ENCODE data around the gene OR8B4. TPM values are rescaled to one million over a fixed set of nuclear protein-coding genes. Genes with fewer than 3 reads are reported as not detected.
"Not testable (repeated sequence)": the region's sequence is repeated elsewhere in the genome, so short reads cannot be mapped to it uniquely, and the experiment has no call there.

Gene OR8B4
- total RNA-seq, 1 experiment from 2014 or later, result not detected

GRCh38 chr11:124382857-124383256, 41.8 kb downstream of the OR8B4 start:
- H3K4me2 ChIP-seq (ENCODE audit: low read length); H3K9ac ChIP-seq (ENCODE audit: low read length); H3K27ac ChIP-seq (ENCODE audit: low read depth, low read length); H4K20me1 ChIP-seq (ENCODE audit: insufficient read depth); H3K79me2 ChIP-seq (ENCODE audit: insufficient read depth, low read length); CTCF ChIA-PET; POLR2A ChIA-PET; DNase-seq (ENCODE audit: low read depth, low spot score); H2AFZ ChIP-seq (ENCODE audit: low read depth, low read length, poor library complexity, severe bottlenecking); ATAC-seq; intact Hi-C loops (cut with micrococcal nuclease); BruUV-seq (replicated peaks); RAD21 ChIA-PET (ENCODE audit: low non-redundant PET in 1 of 2, low total read pairs in 2 of 2, uncharacterized antibody in 2 of 2, unreplicated experiment in 2 of 2); H3K9me2 ChIP-seq (ENCODE audit: insufficient read depth); H3K4me1 ChIP-seq (ENCODE audit: control insufficient read depth in 1 of 2, insufficient read depth in 2 of 2, low read length in 2 of 2); H3K4me3 ChIP-seq (replicated peaks in 1 of 2; ENCODE audit: low read depth in 1 of 2, low read length in 2 of 2); H3K36me3 ChIP-seq (ENCODE audit: control insufficient read depth in 1 of 2, insufficient read depth in 2 of 2, low read length in 2 of 2); H3K9me3 ChIP-seq (ENCODE audit: control insufficient read depth in 1 of 2, insufficient read depth in 1 of 2, low read depth in 1 of 2, low read length in 2 of 2): not testable (repeated sequence)
- peaks cover 11% of the 10 kb centered on the region for H3K27me3 ChIP-seq (ENCODE audit: insufficient read depth, low read length)

GRCh38 chr11:124380585-124380984, 44.1 kb downstream of the OR8B4 start:
- no peak overlapping the region for H2AFZ ChIP-seq (ENCODE audit: low read depth, low read length, poor library complexity, severe bottlenecking)
- ChIA-PET POLR2A (no interaction called here), CTCF (no interaction called here), RAD21 (ENCODE audit: low non-redundant PET in 1 of 2, low total read pairs in 2 of 2, uncharacterized antibody in 2 of 2, unreplicated experiment in 2 of 2) (no interaction called here)
- ATAC-seq, result no peak
- no peak for DNase-seq (ENCODE audit: low read depth, low spot score)
- H3K27ac ChIP-seq (ENCODE audit: low read depth, low read length), result no peak overlapping the region
- H4K20me1 ChIP-seq (ENCODE audit: insufficient read depth), result no peaks in the 10 kb centered on the region
- no peaks in the 10 kb centered on the region for H3K9me3 ChIP-seq (ENCODE audit: control insufficient read depth in 1 of 2, insufficient read depth in 1 of 2, low read depth in 1 of 2, low read length in 2 of 2)
- peaks cover 31% of the 10 kb centered on the region for H3K27me3 ChIP-seq (ENCODE audit: insufficient read depth, low read length)
- TF ChIP-seq SP1 (IDR thresholded peaks at IDR 0.05; ENCODE audit: low read depth) (no peak), ZBTB33 (IDR thresholded peaks at IDR 0.05; ENCODE audit: extremely low read depth, insufficient replicate concordance, low read length) (no peak), ATF3 (IDR thresholded peaks at IDR 0.05) (no peak)
- no peaks in the 10 kb centered on the region for H3K79me2 ChIP-seq (ENCODE audit: insufficient read depth, low read length)
- BruUV-seq (replicated peaks), result no TSS peak
- H3K4me3 ChIP-seq (replicated peaks in 1 of 2; ENCODE audit: low read depth in 1 of 2, low read length in 2 of 2), result no peak overlapping the region
- no peak overlapping the region for H3K4me2 ChIP-seq (ENCODE audit: low read length)
- H3K9ac ChIP-seq (ENCODE audit: low read length), result no peak overlapping the region
- H3K9me2 ChIP-seq (ENCODE audit: insufficient read depth), result no peaks in the 10 kb centered on the region
- H3K4me1 ChIP-seq (ENCODE audit: control insufficient read depth in 1 of 2, insufficient read depth in 2 of 2, low read length in 2 of 2), result no peaks in the 10 kb centered on the region
- H3K36me3 ChIP-seq (ENCODE audit: control insufficient read depth in 1 of 2, insufficient read depth in 2 of 2, low read length in 2 of 2), result no peaks in the 10 kb centered on the region
- intact Hi-C loops (cut with micrococcal nuclease), result no loop called here

Data from HCT116 (cell line).